HL-60 (cell line): ENCODE results near the gene ZACN.

Experiments used
- CTCF ChIP-seq: IDR thresholded peaks from one replicate; pipeline ENCODE4 v1.5.1; 2011; ENCODE audit warnings: low read length, control low read depth, inconsistent platforms; ENCODE audit not compliant: insufficient read depth
- GABPA ChIP-seq: IDR thresholded peaks from 2 replicates; pipeline ENCODE4 v1.6.1; 2012; ENCODE audit warnings: low read depth
- POLR2AphosphoS5 ChIP-seq: IDR thresholded peaks from 2 replicates; pipeline ENCODE4 v1.6.1; 2012; ENCODE audit warnings: low read depth
- SPI1 ChIP-seq: IDR thresholded peaks from 2 replicates; pipeline ENCODE4 v1.6.1; 2012; ENCODE audit warnings: low read depth, mild to moderate bottlenecking, borderline replicate concordance

- no peak for TF ChIP-seq POLR2AphosphoS5
- TF ChIP-seq CTCF = no peak
- no peak for TF ChIP-seq GABPA
- no peak for TF ChIP-seq SPI1
Observed at GRCh38 chr17:76046064-76046463, 32.9 kb upstream of the ZACN start.
